ENCODE results near the gene ARRDC3. TPM values are rescaled to one million over a fixed set of nuclear protein-coding genes. Genes with fewer than 3 reads are reported as not detected.
"Not testable (repeated sequence)": the region's sequence is repeated elsewhere in the genome, so short reads cannot be mapped to it uniquely, and the experiment has no call there.

ARRDC3 gene
- total RNA-seq, 1 experiment from 2014 or later: 2.8 TPM

- Histone ChIP-seq H3K23ac (ENCODE audit: insufficient read length, low read depth, low read length) (no peak overlapping the region), H3K79me1 (ENCODE audit: insufficient read depth, low read depth, low read length, poor library complexity, severe bottlenecking) (no peaks in the 10 kb centered on the region), H3K56ac (ENCODE audit: insufficient read length, low read depth, low read length) (no peak overlapping the region), H3K23me2 (ENCODE audit: insufficient read length, low read depth, low read length, poor library complexity, severe bottlenecking) (no peaks in the 10 kb centered on the region), H3K27me3 (ENCODE audit: insufficient read depth, low read length) (no peaks in the 10 kb centered on the region), H3K79me2 (ENCODE audit: insufficient read depth, low read length) (no peaks in the 10 kb centered on the region), H2BK5ac (ENCODE audit: insufficient read length, low read length) (no peak overlapping the region), H3K14ac (ENCODE audit: insufficient read depth, low read length) (no peak overlapping the region), H4K20me1 (ENCODE audit: control insufficient read depth, insufficient read depth, insufficient read length) (no peaks in the 10 kb centered on the region), H2BK120ac (ENCODE audit: low read depth, low read length, poor library complexity, severe bottlenecking) (no peak overlapping the region), H4K5ac (ENCODE audit: insufficient read length, low read depth, low read length) (no peak overlapping the region), H2AFZ (ENCODE audit: low read length) (no peak overlapping the region), H3K4me1 (ENCODE audit: insufficient read depth, low read length) (peaks cover 4% of the 10 kb centered on the region; the same call in 1 of the 2 replicates), H3T11ph (ENCODE audit: low read length) (no peak overlapping the region), H3K4me2 (ENCODE audit: insufficient read depth, insufficient read length, low read length) (no peak overlapping the region), H3K27ac (ENCODE audit: insufficient read length, low read depth, low read length) (no peak overlapping the region), H2AK5ac (ENCODE audit: insufficient read length, low read length) (no peak overlapping the region), H3K9ac (ENCODE audit: extremely low read depth, insufficient read length, low read length) (no peak overlapping the region), H3K4ac (ENCODE audit: low read depth, low read length) (no peak overlapping the region), H3K18ac (ENCODE audit: insufficient read length, low read depth, low read length) (no peak overlapping the region), H2BK15ac (ENCODE audit: low read depth, low read length) (no peak overlapping the region), H4K91ac (ENCODE audit: insufficient read length, low read depth, low read length) (no peak overlapping the region), H3K9me3 (ENCODE audit: control insufficient read depth, low read depth, low read length) (no peaks in the 10 kb centered on the region), H2BK12ac (ENCODE audit: insufficient read length, low read depth, low read length) (no peak overlapping the region), H2BK20ac (ENCODE audit: low read depth, low read length, poor library complexity, severe bottlenecking) (no peak overlapping the region), H4K8ac (replicated peaks; ENCODE audit: insufficient read length, low read depth, low read length) (no peak overlapping the region)
- DNase-seq: peak; percentile 32
- Mint-ChIP-seq H3K27ac (peak overlapping the region in 1 of 3 experiments; percentile 71; a peak in 2 of 7 replicates), H3K4me1 (peaks cover 17 to 19% of the 10 kb centered on the region in 2 experiments), H3K4me3 (no peak overlapping the region), H3K27me3 (ENCODE audit: low read depth) (no peaks in the 10 kb centered on the region), H3K36me3 (ENCODE audit: insufficient read depth in 1 of 3, low read depth in 3 of 3) (no peaks in the 10 kb centered on the region), H3K9me3 (no peaks in the 10 kb centered on the region)
- no peak for TF ChIP-seq CTCF (conservative IDR thresholded peaks at IDR 0.05)
- WGBS (ENCODE audit: extremely low coverage, insufficient read length, low lambda C conversion rate): no CpG with 5 or more reads among the region's 8 CpGs
Observed at GRCh38 chr5:91357012-91357634, 26.0 kb downstream of the ARRDC3 start.

GRCh38 chr5:91354867-91355266, 28.2 kb downstream of the ARRDC3 start:
- not testable (repeated sequence) for H3K4me2 ChIP-seq (ENCODE audit: insufficient read depth, insufficient read length, low read length); H3T11ph ChIP-seq (ENCODE audit: low read length); H3K36me3 Mint-ChIP-seq (ENCODE audit: insufficient read depth in 1 of 3, low read depth in 3 of 3); H4K20me1 ChIP-seq (ENCODE audit: control insufficient read depth, insufficient read depth, insufficient read length); H3K4ac ChIP-seq (ENCODE audit: low read depth, low read length); H3K4me1 ChIP-seq (ENCODE audit: insufficient read depth, low read length); H2BK5ac ChIP-seq (ENCODE audit: insufficient read length, low read length); H2BK20ac ChIP-seq (ENCODE audit: low read depth, low read length, poor library complexity, severe bottlenecking); H2BK15ac ChIP-seq (ENCODE audit: low read depth, low read length); H3K14ac ChIP-seq (ENCODE audit: insufficient read depth, low read length); H2BK12ac ChIP-seq (ENCODE audit: insufficient read length, low read depth, low read length); H3K9ac ChIP-seq (ENCODE audit: extremely low read depth, insufficient read length, low read length); H3K27ac Mint-ChIP-seq; DNase-seq; H3K23ac ChIP-seq (ENCODE audit: insufficient read length, low read depth, low read length); H2BK120ac ChIP-seq (ENCODE audit: low read depth, low read length, poor library complexity, severe bottlenecking); H4K8ac ChIP-seq (replicated peaks; ENCODE audit: insufficient read length, low read depth, low read length); H3K27ac ChIP-seq (ENCODE audit: insufficient read length, low read depth, low read length); H3K9me3 ChIP-seq (ENCODE audit: control insufficient read depth, low read depth, low read length); H3K27me3 Mint-ChIP-seq (ENCODE audit: low read depth); H3K79me2 ChIP-seq (ENCODE audit: insufficient read depth, low read length); H2AFZ ChIP-seq (ENCODE audit: low read length); H2AK5ac ChIP-seq (ENCODE audit: insufficient read length, low read length); H4K5ac ChIP-seq (ENCODE audit: insufficient read length, low read depth, low read length); H3K56ac ChIP-seq (ENCODE audit: insufficient read length, low read depth, low read length); H3K23me2 ChIP-seq (ENCODE audit: insufficient read length, low read depth, low read length, poor library complexity, severe bottlenecking); H3K27me3 ChIP-seq (ENCODE audit: insufficient read depth, low read length); H3K9me3 Mint-ChIP-seq; H3K79me1 ChIP-seq (ENCODE audit: insufficient read depth, low read depth, low read length, poor library complexity, severe bottlenecking); H3K18ac ChIP-seq (ENCODE audit: insufficient read length, low read depth, low read length); H4K91ac ChIP-seq (ENCODE audit: insufficient read length, low read depth, low read length); H3K4me3 Mint-ChIP-seq
- peaks cover 17 to 19% of the 10 kb centered on the region in 2 experiments for H3K4me1 Mint-ChIP-seq
- no CpG with 5 or more reads among the region's 4 CpGs for WGBS (ENCODE audit: extremely low coverage, insufficient read length, low lambda C conversion rate)

Data from H9 (cell line).